ENCODE data around the gene FKBP15. TPM values are rescaled to one million over a fixed set of nuclear protein-coding genes. Genes with fewer than 3 reads are reported as not detected.

Gene FKBP15
- total RNA-seq, 1 donor from 2014 or later = 36.9 TPM

Other genes with a start within 250 kb of the FKBP15 start
- gene ZNF883, start 209.1 kb downstream of the FKBP15 start, total RNA-seq = 0.09 and 0.11 TPM in 2 replicates
- 0.32 and 0.48 TPM in 2 replicates for gene ZFP37, start 164.6 kb downstream of the FKBP15 start, total RNA-seq
- gene SLC31A2, start 70.3 kb downstream of the FKBP15 start, total RNA-seq = 2.2 and 2.9 TPM in 2 replicates
- gene SLC31A1, start 267 bp upstream of the FKBP15 start, total RNA-seq = 8.8 and 10.0 TPM in 2 replicates
- gene CDC26, start 54.3 kb upstream of the FKBP15 start, total RNA-seq = 32.9 and 36.2 TPM in 2 replicates
- 36.8 and 37.2 TPM in 2 replicates for gene PRPF4, start 54.4 kb upstream of the FKBP15 start, total RNA-seq
- gene RNF183, start 82.1 kb upstream of the FKBP15 start, total RNA-seq = 0.45 TPM in 1 of 2 replicates, not detected in the other
- 0.93 and 1.5 TPM in 2 replicates for gene WDR31, start 119.0 kb upstream of the FKBP15 start, total RNA-seq
- gene BSPRY, start 128.3 kb upstream of the FKBP15 start, total RNA-seq = 7.4 and 7.6 TPM in 2 replicates
- 17.4 and 19.0 TPM in 2 replicates for gene HDHD3, start 155.7 kb upstream of the FKBP15 start, total RNA-seq
- gene ALAD, start 180.0 kb upstream of the FKBP15 start, total RNA-seq = 36.6 and 36.8 TPM in 2 replicates
- 85.0 and 86.4 TPM in 2 replicates for gene POLE3, start 189.4 kb upstream of the FKBP15 start, total RNA-seq
- 0.45 and 0.73 TPM in 2 replicates for gene C9orf43, start 189.5 kb upstream of the FKBP15 start, total RNA-seq
- gene RGS3, start 242.4 kb upstream of the FKBP15 start, total RNA-seq = 39.5 and 42.7 TPM in 2 replicates